Measurements from ENCODE around the gene GABRD.
A peak's percentile ranks its signal among the peaks of the same experiment; 100 is the strongest.

GABRD gene

DNA sequence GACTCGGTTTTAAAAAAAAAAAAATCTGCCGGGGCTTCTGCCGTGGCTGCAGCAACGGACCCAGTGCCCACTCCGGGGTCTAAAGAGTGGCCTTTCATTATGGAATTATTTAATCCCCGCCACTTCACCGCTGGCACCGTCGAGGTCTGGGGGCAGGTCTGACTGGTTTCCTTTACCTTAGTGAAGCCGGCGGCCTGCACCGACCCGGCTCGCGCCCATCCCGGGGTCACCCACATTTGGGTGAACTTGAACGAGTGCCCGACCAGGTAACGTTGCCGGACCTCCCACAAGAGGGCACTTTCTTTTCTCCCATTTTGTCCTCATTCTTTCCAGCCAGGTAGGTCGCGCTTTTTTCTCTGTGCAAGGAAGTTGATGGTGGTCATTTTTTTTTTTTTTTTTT is 35.4 kb downstream of the GABRD start:
- H3K23ac ChIP-seq (ENCODE audit: low read depth, low read length, poor library complexity) = no peak overlapping the region
- H2AFZ ChIP-seq (ENCODE audit: low read length) = no peak overlapping the region
- peaks cover 0 to 52% (median 13%) of the 10 kb centered on the region in 3 experiments for H3K27me3 ChIP-seq (ENCODE audit: control insufficient read depth in 3 of 3, insufficient read depth in 3 of 3, low read depth in 1 of 3, low read length in 3 of 3)
- no CpG with 5 or more reads among the region's 22 CpGs for WGBS, 2 donors (ENCODE audit: extremely low coverage in 2 of 2, insufficient read length in 2 of 2, insufficient replicate concordance in 1 of 2)
- H2BK15ac ChIP-seq (ENCODE audit: low read length) = no peak overlapping the region
- H3K18ac ChIP-seq (ENCODE audit: low read length) = no peak overlapping the region
- no peak overlapping the region for H2BK120ac ChIP-seq (ENCODE audit: low read depth, low read length)
- H3K27ac ChIP-seq (replicated peaks; ENCODE audit: low read length) = no peak overlapping the region
- no peaks in the 10 kb centered on the region for H3K9me3 ChIP-seq (replicated peaks in 1 of 2; ENCODE audit: control insufficient read depth in 2 of 2, insufficient read depth in 1 of 2, low read depth in 1 of 2, low read length in 2 of 2)
- peaks cover 0 to 5% of the 10 kb centered on the region in 2 donors for H3K36me3 ChIP-seq (replicated peaks in 1 of 2; ENCODE audit: control insufficient read depth in 2 of 2, insufficient read depth in 2 of 2, low read length in 2 of 2)
- no peak overlapping the region for H2AK5ac ChIP-seq (ENCODE audit: low read depth, low read length)
- peaks cover 0 to 4% of the 10 kb centered on the region in 2 donors for H3K4me1 ChIP-seq (ENCODE audit: control insufficient read depth in 2 of 2, insufficient read depth in 1 of 2, low read depth in 1 of 2, low read length in 2 of 2)
- no peak overlapping the region for H3K4me3 ChIP-seq (ENCODE audit: low read length in 2 of 2)
- no peak overlapping the region for H3K4me2 ChIP-seq (ENCODE audit: insufficient read depth, low read length, poor library complexity, severe bottlenecking)
- H2BK5ac ChIP-seq (ENCODE audit: low read length) = no peak overlapping the region
- no peak overlapping the region for H3K4ac ChIP-seq (ENCODE audit: low read length)
- H4K91ac ChIP-seq (ENCODE audit: low read depth, low read length, poor library complexity) = no peak overlapping the region
- no peak overlapping the region for H3K14ac ChIP-seq (ENCODE audit: low read length)
- DNase-seq (ENCODE audit: low spot score) = no peak
- H4K8ac ChIP-seq (ENCODE audit: low read depth, low read length) = no peak overlapping the region
- H3K9ac ChIP-seq (ENCODE audit: low read depth, low read length, poor library complexity) = no peak overlapping the region
- H3K79me1 ChIP-seq (ENCODE audit: low read depth, low read length) = peaks cover 17% of the 10 kb centered on the region
- no peak overlapping the region for H2BK12ac ChIP-seq (ENCODE audit: low read length)

DNA sequence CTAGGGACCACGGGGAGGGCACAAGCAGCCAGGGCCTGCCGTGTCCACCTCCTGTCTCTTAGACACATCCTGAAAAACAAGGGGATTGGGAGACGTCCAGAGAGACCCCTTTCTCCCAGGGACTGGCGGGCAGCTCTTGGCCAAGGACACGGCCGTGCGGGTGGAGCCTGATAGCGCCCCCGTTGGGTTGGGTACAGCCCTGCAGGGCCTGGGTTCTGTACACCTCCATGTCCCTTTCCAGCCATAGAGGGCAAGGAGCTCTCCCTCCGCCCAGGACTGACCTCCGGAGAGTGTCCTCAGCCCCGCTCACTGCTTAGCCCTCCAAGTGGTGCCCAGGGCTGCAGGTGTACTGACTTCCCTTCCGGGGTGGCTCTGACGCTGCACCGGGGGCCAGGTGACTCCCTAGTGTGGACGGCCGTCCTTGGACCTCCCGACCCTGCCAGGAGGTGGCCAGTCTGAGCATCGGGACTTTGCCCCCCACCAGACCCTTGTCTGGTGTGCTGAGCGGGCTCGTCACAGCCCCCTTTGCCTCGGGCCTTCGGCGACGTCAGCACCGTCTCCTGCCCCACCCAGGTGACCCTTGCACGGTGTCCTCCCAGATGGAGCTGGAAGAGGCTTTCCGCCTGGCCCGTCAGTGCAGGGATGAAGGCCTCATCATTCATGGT is 36.9 kb downstream of the GABRD start:
- Histone ChIP-seq H2AK5ac (ENCODE audit: low read depth, low read length) (no peak overlapping the region), H3K27ac (replicated peaks; ENCODE audit: low read length) (no peak overlapping the region), H4K91ac (ENCODE audit: low read depth, low read length, poor library complexity) (no peak overlapping the region), H3K36me3 (replicated peaks in 1 of 2; ENCODE audit: control insufficient read depth in 2 of 2, insufficient read depth in 2 of 2, low read length in 2 of 2) (peaks cover 0 to 8% of the 10 kb centered on the region in 2 donors), H3K9ac (ENCODE audit: low read depth, low read length, poor library complexity) (no peak overlapping the region), H4K8ac (ENCODE audit: low read depth, low read length) (peak overlapping the region; percentile 17), H2AFZ (ENCODE audit: low read length) (no peak overlapping the region), H2BK12ac (ENCODE audit: low read length) (no peak overlapping the region), H3K4ac (ENCODE audit: low read length) (no peak overlapping the region), H2BK5ac (ENCODE audit: low read length) (no peak overlapping the region), H3K14ac (ENCODE audit: low read length) (no peak overlapping the region), H3K79me1 (ENCODE audit: low read depth, low read length) (peaks cover 13% of the 10 kb centered on the region), H3K4me1 (ENCODE audit: control insufficient read depth in 2 of 2, insufficient read depth in 1 of 2, low read depth in 1 of 2, low read length in 2 of 2) (peaks cover 0 to 2% of the 10 kb centered on the region in 2 donors), H3K9me3 (replicated peaks in 1 of 2; ENCODE audit: control insufficient read depth in 2 of 2, insufficient read depth in 1 of 2, low read depth in 1 of 2, low read length in 2 of 2) (no peaks in the 10 kb centered on the region), H3K23ac (ENCODE audit: low read depth, low read length, poor library complexity) (peak overlapping the region; percentile 65), H2BK120ac (ENCODE audit: low read depth, low read length) (no peak overlapping the region), H3K27me3 (ENCODE audit: control insufficient read depth in 3 of 3, insufficient read depth in 3 of 3, low read depth in 1 of 3, low read length in 3 of 3) (peaks cover 0 to 41% (median 5%) of the 10 kb centered on the region in 3 experiments), H3K4me2 (ENCODE audit: insufficient read depth, low read length, poor library complexity, severe bottlenecking) (no peak overlapping the region), H3K4me3 (ENCODE audit: low read length in 2 of 2) (no peak overlapping the region), H3K18ac (ENCODE audit: low read length) (no peak overlapping the region), H2BK15ac (ENCODE audit: low read length) (no peak overlapping the region)
- WGBS, 2 donors (ENCODE audit: extremely low coverage in 2 of 2, insufficient read length in 2 of 2, insufficient replicate concordance in 1 of 2) = no CpG with 5 or more reads among the region's 29 CpGs
- no peak for DNase-seq (ENCODE audit: low spot score)

DNA sequence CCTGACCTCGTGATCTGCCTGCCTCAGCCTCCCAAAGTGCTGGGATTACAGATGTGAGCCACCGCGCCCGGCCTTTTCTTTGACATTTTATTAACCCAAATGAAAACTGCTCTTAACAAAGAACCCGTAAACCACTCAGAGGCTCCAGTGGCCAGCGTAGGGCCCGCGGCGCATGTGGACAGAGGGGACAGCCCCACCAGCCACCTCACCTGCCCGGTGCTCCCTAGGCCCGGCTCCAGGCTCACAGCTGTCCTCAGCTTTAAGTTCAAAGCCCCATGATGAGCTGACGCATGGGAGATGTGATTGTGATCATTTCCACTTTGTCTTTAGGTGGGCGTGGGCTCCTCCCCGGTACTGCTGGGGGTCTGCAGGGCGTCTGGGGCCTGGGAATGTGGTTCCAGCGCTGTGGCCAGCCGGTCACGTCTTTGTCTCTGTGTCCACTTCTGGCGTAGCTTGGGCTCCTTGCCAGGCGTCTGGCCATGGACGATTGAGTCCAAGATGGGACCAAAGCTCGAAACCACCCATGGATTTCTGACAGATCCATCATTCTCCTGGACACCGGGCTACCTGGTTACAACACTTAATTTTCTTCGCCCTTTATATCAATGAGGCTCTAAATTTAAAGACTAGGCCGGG is 37.9 kb downstream of the GABRD start:
- Histone ChIP-seq H3K4me2 (ENCODE audit: insufficient read depth, low read length, poor library complexity, severe bottlenecking) (no peak overlapping the region), H3K27me3 (ENCODE audit: control insufficient read depth in 3 of 3, insufficient read depth in 3 of 3, low read depth in 1 of 3, low read length in 3 of 3) (peaks cover 0 to 31% (median 0%) of the 10 kb centered on the region in 3 experiments), H3K9me3 (replicated peaks in 1 of 2; ENCODE audit: control insufficient read depth in 2 of 2, insufficient read depth in 1 of 2, low read depth in 1 of 2, low read length in 2 of 2) (no peaks in the 10 kb centered on the region), H2AK5ac (ENCODE audit: low read depth, low read length) (no peak overlapping the region), H3K9ac (ENCODE audit: low read depth, low read length, poor library complexity) (no peak overlapping the region), H3K79me1 (ENCODE audit: low read depth, low read length) (peaks cover 9% of the 10 kb centered on the region), H4K8ac (ENCODE audit: low read depth, low read length) (no peak overlapping the region), H3K14ac (ENCODE audit: low read length) (no peak overlapping the region), H2BK15ac (ENCODE audit: low read length) (no peak overlapping the region), H2BK12ac (ENCODE audit: low read length) (no peak overlapping the region), H3K4me1 (ENCODE audit: control insufficient read depth in 2 of 2, insufficient read depth in 1 of 2, low read depth in 1 of 2, low read length in 2 of 2) (peaks cover 0 to 2% of the 10 kb centered on the region in 2 donors), H3K4me3 (ENCODE audit: low read length in 2 of 2) (peak overlapping the region in 1 of 2 donors; percentile 38), H3K18ac (ENCODE audit: low read length) (no peak overlapping the region), H4K91ac (ENCODE audit: low read depth, low read length, poor library complexity) (no peak overlapping the region), H2BK5ac (ENCODE audit: low read length) (no peak overlapping the region), H3K23ac (ENCODE audit: low read depth, low read length, poor library complexity) (no peak overlapping the region), H3K27ac (replicated peaks; ENCODE audit: low read length) (no peak overlapping the region), H3K4ac (ENCODE audit: low read length) (no peak overlapping the region), H2AFZ (ENCODE audit: low read length) (no peak overlapping the region), H3K36me3 (replicated peaks in 1 of 2; ENCODE audit: control insufficient read depth in 2 of 2, insufficient read depth in 2 of 2, low read length in 2 of 2) (peaks cover 0 to 9% of the 10 kb centered on the region in 2 donors), H2BK120ac (ENCODE audit: low read depth, low read length) (no peak overlapping the region)
- DNase-seq (ENCODE audit: low spot score) = no peak
- no CpG with 5 or more reads among the region's 25 CpGs for WGBS, 2 donors (ENCODE audit: extremely low coverage in 2 of 2, insufficient read length in 2 of 2, insufficient replicate concordance in 1 of 2)

DNA sequence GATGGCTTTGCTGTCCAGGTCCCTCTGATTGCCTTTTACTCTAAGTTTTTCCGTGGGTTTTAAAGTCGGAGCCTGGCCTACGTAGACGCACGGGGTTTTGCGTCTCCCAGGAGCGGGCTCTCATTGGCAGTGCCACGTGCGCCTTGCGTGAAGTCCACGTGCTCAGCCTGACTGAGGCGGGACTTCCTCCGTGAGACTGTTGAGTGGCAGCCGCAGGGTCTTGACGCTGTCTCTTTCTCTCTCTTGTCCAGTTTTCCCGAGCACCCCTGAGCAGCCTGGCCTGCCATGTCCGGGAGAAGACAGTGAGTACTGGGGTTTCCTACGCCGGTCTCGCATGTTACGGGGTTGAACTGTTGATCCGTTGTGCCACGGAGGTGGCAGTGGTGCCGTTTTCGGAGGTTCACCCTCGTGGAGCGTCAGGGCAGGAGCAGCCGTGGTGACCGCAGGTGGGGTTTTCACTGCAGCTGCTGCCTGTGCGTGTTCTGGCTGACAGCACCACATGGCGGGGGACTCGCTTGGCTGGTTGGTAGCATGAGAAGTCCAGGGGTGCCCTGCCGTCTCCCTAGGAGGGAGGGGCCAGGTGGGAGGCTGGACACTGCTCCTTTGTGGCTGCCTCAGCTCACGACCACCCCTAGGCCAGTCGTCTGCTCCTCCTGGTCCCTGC is 40.3 kb downstream of the GABRD start:
- H2AFZ ChIP-seq (ENCODE audit: low read length) = no peak overlapping the region
- no peak overlapping the region for H2AK5ac ChIP-seq (ENCODE audit: low read depth, low read length)
- peak overlapping the region; percentile 53 for H2BK5ac ChIP-seq (ENCODE audit: low read length)
- no peak overlapping the region for H3K14ac ChIP-seq (ENCODE audit: low read length)
- DNase-seq (ENCODE audit: low spot score) = no peak
- H2BK15ac ChIP-seq (ENCODE audit: low read length) = no peak overlapping the region
- H3K27me3 ChIP-seq (ENCODE audit: control insufficient read depth in 3 of 3, insufficient read depth in 3 of 3, low read depth in 1 of 3, low read length in 3 of 3) = peaks cover 0 to 13% (median 0%) of the 10 kb centered on the region in 3 experiments
- H3K79me1 ChIP-seq (ENCODE audit: low read depth, low read length) = peaks cover 5% of the 10 kb centered on the region
- peaks cover under 1 to 4% of the 10 kb centered on the region in 2 donors for H3K9me3 ChIP-seq (replicated peaks in 1 of 2; ENCODE audit: control insufficient read depth in 2 of 2, insufficient read depth in 1 of 2, low read depth in 1 of 2, low read length in 2 of 2)
- H4K91ac ChIP-seq (ENCODE audit: low read depth, low read length, poor library complexity) = no peak overlapping the region
- no peak overlapping the region for H2BK120ac ChIP-seq (ENCODE audit: low read depth, low read length)
- H3K23ac ChIP-seq (ENCODE audit: low read depth, low read length, poor library complexity) = peak overlapping the region; percentile 80
- peak overlapping the region; percentile 50 for H3K9ac ChIP-seq (ENCODE audit: low read depth, low read length, poor library complexity)
- no peaks in the 10 kb centered on the region for H3K4me1 ChIP-seq (ENCODE audit: control insufficient read depth in 2 of 2, insufficient read depth in 1 of 2, low read depth in 1 of 2, low read length in 2 of 2)
- H3K4me2 ChIP-seq (ENCODE audit: insufficient read depth, low read length, poor library complexity, severe bottlenecking) = no peak overlapping the region
- H3K36me3 ChIP-seq (replicated peaks in 1 of 2; ENCODE audit: control insufficient read depth in 2 of 2, insufficient read depth in 2 of 2, low read length in 2 of 2) = peaks cover 0 to 9% of the 10 kb centered on the region in 2 donors
- no peak overlapping the region for H3K27ac ChIP-seq (replicated peaks; ENCODE audit: low read length)
- H3K4me3 ChIP-seq (ENCODE audit: low read length in 2 of 2) = no peak overlapping the region
- no peak overlapping the region for H4K8ac ChIP-seq (ENCODE audit: low read depth, low read length)
- no CpG with 5 or more reads among the region's 35 CpGs for WGBS, 2 donors (ENCODE audit: extremely low coverage in 2 of 2, insufficient read length in 2 of 2, insufficient replicate concordance in 1 of 2)
- H3K4ac ChIP-seq (ENCODE audit: low read length) = no peak overlapping the region
- no peak overlapping the region for H2BK12ac ChIP-seq (ENCODE audit: low read length)
- no peak overlapping the region for H3K18ac ChIP-seq (ENCODE audit: low read length)

All from neuronal stem cell (in vitro differentiated cells).